ENCODE measurements around the gene PCP2. TPM values are rescaled to one million over a fixed set of nuclear protein-coding genes. Genes with fewer than 3 reads are reported as not detected.

PCP2 gene
- total and polyA plus RNA-seq, 2 donors (not counting 1 experiment from before 2014, with no cell fraction given): 6.5 to 9.3 TPM

- DNase-seq: no peak
- POLR2A ChIA-PET: no interaction called here
- Histone ChIP-seq H3K79me2 (ENCODE audit: control insufficient read depth, insufficient read depth, low read length) (no peaks in the 10 kb centered on the region), H3K4me1 (ENCODE audit: control insufficient read depth in 2 of 2, insufficient read depth in 2 of 2, low read length in 2 of 2) (no peaks in the 10 kb centered on the region), H3K4me3 (ENCODE audit: control extremely low read depth in 1 of 5, extremely low read depth in 1 of 5, insufficient read depth in 1 of 5, low read depth in 2 of 5, low read length in 4 of 5) (no peak overlapping the region), H4K20me1 (ENCODE audit: control insufficient read depth, insufficient read depth, low read length, poor library complexity, severe bottlenecking) (no peaks in the 10 kb centered on the region), H3K4me2 (replicated peaks; ENCODE audit: low read depth, low read length, poor library complexity, severe bottlenecking) (no peak overlapping the region), H2AFZ (ENCODE audit: insufficient read depth, low read depth, low read length, poor library complexity, severe bottlenecking) (no peak overlapping the region), H3K9ac (ENCODE audit: low read length) (no peak overlapping the region), H3K9me3 (ENCODE audit: control extremely low read depth in 1 of 3, control insufficient read depth in 2 of 3, insufficient read depth in 1 of 3, low read length in 2 of 3) (peaks cover 0 to 4% (median 0%) of the 10 kb centered on the region in 3 donors), H3K36me3 (replicated peaks in 1 of 2; ENCODE audit: control extremely low read depth in 1 of 2, control insufficient read depth in 1 of 2, extremely low read depth in 1 of 2, insufficient read depth in 2 of 2, low read length in 1 of 2) (no peaks in the 10 kb centered on the region), H3K27ac (ENCODE audit: low read length in 2 of 2) (no peak overlapping the region), H3K27me3 (replicated peaks in 1 of 4; ENCODE audit: control extremely low read depth in 1 of 4, control insufficient read depth in 3 of 4, insufficient read depth in 4 of 4, low read length in 3 of 4) (no peaks in the 10 kb centered on the region)
- intact Hi-C loops (cut with micrococcal nuclease): no loop called here
- Mint-ChIP-seq H3K9me3 (ENCODE audit: insufficient read depth) (no peaks in the 10 kb centered on the region), H3K4me3 (no peak overlapping the region), H3K4me1 (no peaks in the 10 kb centered on the region), H3K27me3 (no peaks in the 10 kb centered on the region), H3K27ac (no peak overlapping the region)
- TF ChIP-seq EZH2 (IDR thresholded peaks at IDR 0.05; ENCODE audit: borderline replicate concordance, insufficient read depth, low read depth, low read length, poor library complexity, severe bottlenecking): no peak
- TF ChIP-seq, protein P1, sequence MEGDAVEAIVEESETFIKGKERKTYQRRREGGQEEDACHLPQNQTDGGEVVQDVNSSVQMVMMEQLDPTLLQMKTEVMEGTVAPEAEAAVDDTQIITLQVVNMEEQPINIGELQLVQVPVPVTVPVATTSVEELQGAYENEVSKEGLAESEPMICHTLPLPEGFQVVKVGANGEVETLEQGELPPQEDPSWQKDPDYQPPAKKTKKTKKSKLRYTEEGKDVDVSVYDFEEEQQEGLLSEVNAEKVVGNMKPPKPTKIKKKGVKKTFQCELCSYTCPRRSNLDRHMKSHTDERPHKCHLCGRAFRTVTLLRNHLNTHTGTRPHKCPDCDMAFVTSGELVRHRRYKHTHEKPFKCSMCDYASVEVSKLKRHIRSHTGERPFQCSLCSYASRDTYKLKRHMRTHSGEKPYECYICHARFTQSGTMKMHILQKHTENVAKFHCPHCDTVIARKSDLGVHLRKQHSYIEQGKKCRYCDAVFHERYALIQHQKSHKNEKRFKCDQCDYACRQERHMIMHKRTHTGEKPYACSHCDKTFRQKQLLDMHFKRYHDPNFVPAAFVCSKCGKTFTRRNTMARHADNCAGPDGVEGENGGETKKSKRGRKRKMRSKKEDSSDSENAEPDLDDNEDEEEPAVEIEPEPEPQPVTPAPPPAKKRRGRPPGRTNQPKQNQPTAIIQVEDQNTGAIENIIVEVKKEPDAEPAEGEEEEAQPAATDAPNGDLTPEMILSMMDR (IDR thresholded peaks at IDR 0.05): no peak
- no peak for ATAC-seq (ENCODE audit: low read depth)
- CTCF ChIA-PET: no interaction called here
- WGBS (ENCODE audit: insufficient coverage): 94% methylated on average over 72 of the region's 81 CpGs
Observed at GRCh38 chr19:7612282-7613274, 20.9 kb downstream of the PCP2 start.
